Vagina (tissue), 2 donors: ENCODE results near the gene ATP2A2. TPM values are rescaled to one million over a fixed set of nuclear protein-coding genes. Genes with fewer than 3 reads are reported as not detected.
A peak's percentile ranks its signal among the peaks of the same experiment; 100 is the strongest.

Experiments
- DNase-seq, 2 donors: peaks; one replicate each; pipeline ENCODE4 v3.0.0-alpha.2; 2017; ENCODE audit errors: extremely low spot score in 2 of 2
- H3K27ac ChIP-seq: fragments of 200-600 bp; sonication (generic); one replicate; pipeline ENCODE4 v1.5.1; 2019
- H3K27me3 ChIP-seq: fragments of 200-600 bp; sonication (generic); one replicate; pipeline ENCODE4 v1.5.1; 2019
- H3K36me3 ChIP-seq, 2 donors: fragments of 200-600 bp; sonication (generic); one replicate each; pipeline ENCODE4 v1.5.1; 2017 to 2019
- H3K4me1 ChIP-seq: fragments of 200-600 bp; sonication (generic); one replicate; pipeline ENCODE4 v1.5.1; 2019
- H3K4me3 ChIP-seq, 2 donors: fragments of 200-600 bp; sonication (generic); 1 replicate in 1 of 2; 2 replicates in 1 of 2; pipeline ENCODE4 v1.5.1; 2016 to 2019
- H3K9me3 ChIP-seq: fragments of 200-600 bp; sonication (generic); one replicate; pipeline ENCODE4 v1.5.1; 2019
- CTCF ChIP-seq, 3 experiments: fragments of 450-650 bp in 2 of 3; fragments of 200-600 bp in 1 of 3; sonication (generic) in 1 of 3; IDR thresholded peaks; one replicate each; pipeline ENCODE4 v1.5.1; 2017 to 2019; ENCODE audit warnings: antibody characterized with exemption in 3 of 3, mild to moderate bottlenecking in 2 of 3, moderate library complexity in 2 of 3
- POLR2A ChIP-seq, 2 donors: fragments of 450-650 bp; IDR thresholded peaks; one replicate each; pipeline ENCODE4 v1.6.1; 2017; ENCODE audit warnings: antibody characterized with exemption in 2 of 2, mild to moderate bottlenecking in 2 of 2, moderate library complexity in 2 of 2
- POLR2AphosphoS5 ChIP-seq, 2 donors: sonication (generic); formaldehyde crosslinking; IDR thresholded peaks; one replicate each; pipeline ENCODE4 v1.9.0; 2017; ENCODE audit warnings: antibody characterized with exemption in 2 of 2, mild to moderate bottlenecking in 2 of 2, low read depth in 1 of 2; ENCODE audit not compliant: insufficient read depth in 1 of 2
- intact Hi-C: fragments of 100-400 bp; cut with DNase I; formaldehyde crosslinking; loops from one replicate; pipeline ENCODE4 v1.15.1; 2023
- total RNA-seq: library from RNA; depleted of rRNA; stranded (reverse); fragments of >200 nt; gene quantifications from one replicate; pipeline ENCODE4 v1.2.3, GENCODE V29; 2016

ATP2A2 gene
- total RNA-seq, 1 donor from 2014 or later, result 127 TPM

GRCh38 chr12:110243227-110243626 lies 37.8 kb upstream of the ATP2A2 start:
- Histone ChIP-seq H3K9me3 (no peaks in the 10 kb centered on the region), H3K36me3 (no peaks in the 10 kb centered on the region), H3K4me1 (peaks cover 24% of the 10 kb centered on the region), H3K27me3 (no peaks in the 10 kb centered on the region), H3K4me3 (no peak overlapping the region), H3K27ac (no peak overlapping the region)
- no peak for DNase-seq
- no peak for TF ChIP-seq POLR2AphosphoS5 (IDR thresholded peaks at IDR 0.05; ENCODE audit: insufficient read depth in 1 of 2, low read depth in 1 of 2)
- TF ChIP-seq POLR2A (IDR thresholded peaks at IDR 0.05), result no peak
- no peak for TF ChIP-seq CTCF (IDR thresholded peaks at IDR 0.05)
- intact Hi-C loops, result no loop called here

GRCh38 chr12:110244372-110244771 lies 36.7 kb upstream of the ATP2A2 start:
- no peak for TF ChIP-seq POLR2A (IDR thresholded peaks at IDR 0.05)
- no peak for TF ChIP-seq POLR2AphosphoS5 (IDR thresholded peaks at IDR 0.05; ENCODE audit: insufficient read depth in 1 of 2, low read depth in 1 of 2)
- no peak for TF ChIP-seq CTCF (IDR thresholded peaks at IDR 0.05)
- H3K9me3 ChIP-seq, result no peaks in the 10 kb centered on the region
- DNase-seq, result no peak
- H3K27me3 ChIP-seq, result no peaks in the 10 kb centered on the region
- intact Hi-C loops, result no loop called here
- H3K27ac ChIP-seq, result no peak overlapping the region
- H3K36me3 ChIP-seq, result no peaks in the 10 kb centered on the region
- no peak overlapping the region for H3K4me3 ChIP-seq
- peaks cover 33% of the 10 kb centered on the region for H3K4me1 ChIP-seq

GRCh38 chr12:110244829-110245228 lies 36.2 kb upstream of the ATP2A2 start:
- intact Hi-C loops, result no loop called here
- no peak for TF ChIP-seq POLR2A (IDR thresholded peaks at IDR 0.05)
- no peak for TF ChIP-seq CTCF (IDR thresholded peaks at IDR 0.05)
- TF ChIP-seq POLR2AphosphoS5 (IDR thresholded peaks at IDR 0.05; ENCODE audit: insufficient read depth in 1 of 2, low read depth in 1 of 2), result no peak
- no peak overlapping the region for H3K27ac ChIP-seq
- H3K36me3 ChIP-seq, result no peaks in the 10 kb centered on the region
- H3K4me1 ChIP-seq, result peaks cover 38% of the 10 kb centered on the region
- DNase-seq, result no peak
- no peak overlapping the region for H3K4me3 ChIP-seq
- no peaks in the 10 kb centered on the region for H3K27me3 ChIP-seq
- no peaks in the 10 kb centered on the region for H3K9me3 ChIP-seq

GRCh38 chr12:110245369-110245772 lies 35.7 kb upstream of the ATP2A2 start:
- Histone ChIP-seq H3K9me3 (no peaks in the 10 kb centered on the region), H3K27ac (no peak overlapping the region), H3K36me3 (no peaks in the 10 kb centered on the region), H3K27me3 (no peaks in the 10 kb centered on the region), H3K4me1 (peaks cover 43% of the 10 kb centered on the region), H3K4me3 (no peak overlapping the region)
- TF ChIP-seq CTCF (IDR thresholded peaks at IDR 0.05), result no peak
- TF ChIP-seq POLR2AphosphoS5 (IDR thresholded peaks at IDR 0.05; ENCODE audit: insufficient read depth in 1 of 2, low read depth in 1 of 2), result no peak
- no peak for TF ChIP-seq POLR2A (IDR thresholded peaks at IDR 0.05)
- intact Hi-C loops, result no loop called here
- DNase-seq, result no peak

- peak in 1 of 2 donors; percentile 27 for DNase-seq
- peaks cover 53% of the 10 kb centered on the region for H3K4me1 ChIP-seq
- intact Hi-C loops, result no loop called here
Measured at GRCh38 chr12:110246636-110247339, 34.3 kb upstream of the ATP2A2 start.

More at GRCh38 chr12:110246636-110247339, 34.3 kb upstream of the ATP2A2 start:
- Histone ChIP-seq H3K27ac (peak overlapping the region; percentile 78), H3K9me3 (no peaks in the 10 kb centered on the region), H3K27me3 (no peaks in the 10 kb centered on the region), H3K36me3 (no peaks in the 10 kb centered on the region), H3K4me3 (no peak overlapping the region)
- TF ChIP-seq CTCF (IDR thresholded peaks at IDR 0.05) (no peak), POLR2AphosphoS5 (IDR thresholded peaks at IDR 0.05; ENCODE audit: insufficient read depth in 1 of 2, low read depth in 1 of 2) (no peak), POLR2A (IDR thresholded peaks at IDR 0.05) (no peak)
